ENCODE data around the gene MAST4.
A peak's percentile ranks its signal among the peaks of the same experiment; 100 is the strongest.

The MAST4 gene

GRCh38 chr5:67058998-67059743 is 463.0 kb downstream of the MAST4 start:
- no peak for DNase-seq

DNA sequence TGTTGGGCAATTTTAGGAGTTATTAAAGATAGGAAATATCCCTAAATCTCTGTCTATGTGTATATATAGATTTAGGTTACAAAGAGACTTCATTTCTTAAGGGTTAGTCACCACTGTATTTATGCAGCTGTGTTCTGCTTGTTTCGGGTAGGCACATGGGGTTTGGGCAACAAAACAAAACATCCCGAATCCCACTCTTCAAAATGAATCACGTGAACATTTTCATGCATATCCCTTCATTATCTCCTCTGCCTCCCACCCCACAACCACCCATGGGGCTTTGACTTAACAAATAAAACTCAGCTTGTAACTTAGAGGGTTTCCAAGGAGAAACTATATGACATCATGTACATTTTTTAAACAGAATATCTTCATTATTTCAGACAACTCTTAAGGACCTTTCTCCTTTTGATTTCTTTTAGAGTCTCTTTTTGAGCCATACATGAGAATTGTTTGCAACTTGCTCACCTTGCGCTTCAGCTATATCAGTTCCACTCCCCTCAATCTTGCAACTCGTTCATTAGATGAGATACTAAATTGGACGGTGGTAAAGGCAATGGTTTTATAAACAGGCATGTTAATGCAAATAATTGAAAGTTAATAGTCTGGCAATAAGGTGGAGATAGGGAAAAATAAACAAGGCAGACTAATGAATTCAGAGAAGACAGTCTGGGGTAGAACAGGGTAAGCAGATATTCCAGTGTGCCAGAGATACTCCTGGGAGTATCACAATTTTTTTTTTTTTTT is 463.7 kb downstream of the MAST4 start:
- DNase-seq: no peak

GRCh38 chr5:67061511-67061910 is 465.3 kb downstream of the MAST4 start:
- DNase-seq: no peak

- DNase-seq: no peak
Observed at GRCh38 chr5:67063055-67063454, 466.9 kb downstream of the MAST4 start.

- DNase-seq: no peak
Observed at GRCh38 chr5:67063791-67064190, 467.6 kb downstream of the MAST4 start.

DNA sequence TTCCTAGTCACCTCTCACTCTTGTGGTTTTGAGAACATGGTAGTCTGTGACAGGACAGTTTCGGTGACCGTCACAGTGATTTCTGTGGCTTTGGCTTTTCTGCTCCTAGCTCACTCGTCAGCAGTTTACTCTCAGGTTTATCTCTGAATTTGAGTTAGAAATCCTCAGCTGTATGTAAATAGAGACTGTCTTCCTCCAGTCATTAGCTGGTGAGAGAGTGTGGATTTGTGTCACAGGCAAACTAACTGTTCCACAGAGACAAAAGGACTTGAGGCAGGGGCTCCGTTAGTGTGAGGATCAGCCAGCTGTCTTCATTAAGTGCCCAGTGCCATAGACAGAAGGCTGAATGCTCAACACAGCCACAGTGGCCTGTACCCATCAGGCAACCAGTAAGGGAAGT is 469.0 kb downstream of the MAST4 start:
- peak; percentile 13 for DNase-seq

GRCh38 chr5:67065696-67066095 is 469.5 kb downstream of the MAST4 start:
- DNase-seq: no peak

GRCh38 chr5:67066815-67067214 is 470.6 kb downstream of the MAST4 start:
- DNase-seq: no peak

DNA sequence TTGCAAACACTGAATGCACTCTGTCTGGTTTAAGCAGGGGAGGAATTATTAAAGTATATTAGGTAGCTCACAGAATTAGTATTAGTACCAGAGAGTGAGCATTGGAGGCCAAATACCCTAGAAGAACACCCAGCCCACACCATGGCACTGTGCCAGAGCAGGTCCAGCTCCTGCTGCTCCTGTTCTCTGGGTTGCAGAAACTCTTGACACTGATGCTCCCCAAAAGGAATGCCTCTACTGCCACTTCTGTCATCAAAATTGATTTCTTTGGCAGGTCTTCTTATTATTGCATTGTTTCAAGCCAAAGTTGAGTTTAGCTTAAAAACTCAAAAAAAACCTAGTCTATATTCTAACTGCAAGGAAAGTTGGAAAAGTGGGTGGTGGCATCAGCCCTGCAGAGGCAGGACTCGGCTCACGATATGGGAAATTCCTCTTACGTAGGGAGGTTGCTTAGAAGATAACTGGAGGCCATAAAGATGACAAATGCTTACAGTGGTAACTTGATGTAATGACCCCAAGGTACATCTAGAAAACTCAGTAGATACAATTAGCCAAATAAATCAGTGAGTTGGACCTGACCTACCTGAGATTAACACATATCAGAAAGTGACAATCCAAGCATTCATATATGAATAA is 477.0 kb downstream of the MAST4 start:
- DNase-seq: no peak

DNA sequence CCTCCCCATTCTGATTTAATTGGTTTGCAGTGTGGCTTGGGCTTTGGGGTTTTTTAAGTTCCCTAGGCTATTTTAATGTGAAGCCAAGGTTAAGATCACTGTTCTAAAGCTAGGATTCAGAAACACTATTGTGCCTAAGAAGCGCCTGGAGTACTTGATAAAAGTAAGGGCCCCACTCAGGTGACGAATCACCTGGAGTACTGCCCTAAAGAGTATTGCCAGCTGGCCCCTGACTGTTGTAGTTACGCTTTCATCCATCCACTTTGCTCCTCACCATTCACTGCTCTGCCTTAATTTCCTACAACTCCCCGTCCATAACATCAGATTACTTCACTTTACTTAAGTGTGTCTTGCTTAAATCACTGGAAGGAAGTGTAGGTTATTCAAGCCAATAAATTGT is 481.1 kb downstream of the MAST4 start:
- DNase-seq: no peak

- no peak for DNase-seq
Observed at GRCh38 chr5:67081261-67081660, 485.1 kb downstream of the MAST4 start.

DNA sequence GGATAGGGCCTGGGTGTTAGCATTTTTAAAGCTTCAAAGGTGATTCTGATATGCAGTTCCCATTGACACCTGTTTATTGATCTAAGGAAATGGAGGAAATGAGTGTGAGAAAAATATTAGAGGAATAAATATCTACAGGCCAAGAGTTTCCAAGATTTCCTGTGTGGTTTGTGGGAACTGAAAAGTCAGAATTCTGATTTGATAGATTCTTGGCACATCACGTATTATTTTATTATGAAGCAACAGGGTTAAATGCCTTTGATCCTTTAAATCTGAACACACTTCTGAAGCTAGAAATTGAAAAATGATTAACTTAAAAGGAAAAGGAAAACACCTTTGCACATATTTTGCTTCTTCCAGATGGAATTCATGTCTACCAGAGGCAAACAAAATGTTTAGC is 486.7 kb downstream of the MAST4 start:
- no peak for DNase-seq

DNA sequence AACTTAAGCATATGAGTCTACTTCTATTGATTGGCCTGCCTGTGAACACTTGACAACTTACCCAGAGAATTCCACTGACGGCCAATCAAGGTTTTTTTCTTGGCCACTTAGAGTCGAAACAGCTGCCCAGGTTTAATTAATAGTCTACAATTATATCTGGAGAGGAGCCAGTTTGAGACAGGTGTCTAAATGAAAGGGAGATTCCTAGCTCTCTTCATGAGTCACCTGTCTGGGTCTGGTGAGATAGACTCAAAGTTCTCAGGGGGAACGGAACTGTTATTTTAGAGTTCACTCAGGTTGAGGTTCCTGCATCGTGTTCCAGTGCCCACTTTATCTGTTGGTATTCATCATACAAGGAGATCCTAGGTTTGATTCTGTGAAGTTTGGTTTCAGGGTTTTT is 489.4 kb downstream of the MAST4 start:
- peak; percentile 67 for DNase-seq

DNA sequence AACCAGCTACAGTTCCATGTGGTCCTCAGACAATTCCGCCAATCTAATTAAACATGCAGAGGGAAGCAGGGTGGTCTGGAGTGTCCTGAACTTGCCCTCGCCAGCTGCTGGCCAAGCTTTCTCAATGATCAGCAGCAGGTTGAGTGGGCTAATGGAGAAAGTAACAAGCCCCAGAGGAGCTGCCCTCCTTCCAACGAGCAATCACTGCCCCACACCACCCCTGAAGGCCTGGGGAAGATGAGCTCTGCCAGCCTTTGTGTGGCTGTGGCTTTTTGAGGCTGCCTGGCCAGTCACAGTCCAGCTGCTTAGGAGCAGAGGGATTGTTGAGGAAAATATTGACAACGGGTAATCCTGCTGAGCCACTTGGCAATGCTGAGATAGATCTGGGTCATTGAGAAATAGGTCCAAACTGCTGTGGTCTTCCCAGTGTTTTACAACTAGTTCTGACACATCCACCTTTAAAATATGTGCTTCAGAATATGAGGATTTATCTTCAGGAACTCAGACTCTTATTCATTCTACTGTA is 493.1 kb downstream of the MAST4 start:
- no peak for DNase-seq

- no peak for DNase-seq
Observed at GRCh38 chr5:67090040-67090439, 493.8 kb downstream of the MAST4 start.

GRCh38 chr5:67090593-67090992 is 494.4 kb downstream of the MAST4 start:
- no peak for DNase-seq

DNA sequence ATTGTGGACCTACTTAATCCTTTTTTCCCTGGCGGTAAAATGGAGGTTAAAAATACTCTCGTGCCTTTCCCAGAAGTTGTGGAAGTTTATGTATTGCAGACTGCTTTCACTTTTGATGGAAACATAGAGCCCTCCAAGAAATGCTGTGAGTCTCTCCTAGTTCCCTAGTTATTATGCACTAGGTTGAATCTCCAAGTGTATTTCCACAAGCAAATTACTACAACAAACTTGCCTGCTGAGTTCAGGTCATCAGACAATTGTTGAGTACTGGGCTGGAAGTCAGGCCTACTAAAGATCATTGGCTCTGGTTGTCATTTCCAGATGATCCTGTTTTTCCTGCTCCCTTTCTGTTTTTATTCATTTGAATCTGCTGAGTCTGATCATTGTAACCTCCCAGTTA is 496.3 kb downstream of the MAST4 start:
- no peak for DNase-seq

- no peak for DNase-seq
Observed at GRCh38 chr5:67093279-67093678, 497.1 kb downstream of the MAST4 start.

GRCh38 chr5:67094476-67095300 is 498.5 kb downstream of the MAST4 start:
- DNase-seq: no peak

GRCh38 chr5:67095346-67096171 is 499.4 kb downstream of the MAST4 start:
- no peak for DNase-seq

- no peak for DNase-seq
Observed at GRCh38 chr5:67098656-67099055, 502.5 kb downstream of the MAST4 start.

DNA sequence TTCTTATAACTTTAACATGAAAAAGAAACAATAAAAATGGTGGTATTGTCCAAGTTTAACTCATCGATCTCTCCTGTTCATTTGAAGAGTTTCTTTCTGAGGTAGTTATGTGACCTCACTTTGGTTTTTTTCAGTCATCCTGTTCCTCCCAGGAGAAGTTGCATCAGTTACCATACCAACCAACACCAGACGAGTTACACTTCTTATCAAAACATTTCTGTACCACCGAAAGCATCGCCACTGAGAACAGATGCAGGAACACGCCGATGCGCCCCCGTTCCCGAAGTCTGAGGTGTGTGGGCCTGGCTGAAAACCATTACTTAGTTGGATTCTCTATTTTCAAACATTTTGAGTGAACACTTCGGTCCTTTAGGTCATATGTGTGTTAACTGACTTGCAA is 504.1 kb downstream of the MAST4 start:
- no peak for DNase-seq

Data from NCI-H2171 treated with DMSO at 0.1 percent for 48 hours (cell line).